HepG2 (cell line): ENCODE results near the gene COL4A6. TPM values are rescaled to one million over a fixed set of nuclear protein-coding genes. Genes with fewer than 3 reads are reported as not detected.

Experiments used
- ATAC-seq: fragments of 200-7000 bp; cut with Tn5 transposase; 3 replicates; pipeline ENCODE4 v1.9.1; 2020; ENCODE audit warnings: mild to moderate bottlenecking, moderate library complexity
- BruUV-seq: library from RNA; stranded (reverse); fragments of 400-500 nt; replicated peaks from 2 replicates; lab custom pipeline; 2021; lab: Mats Ljungman, UMichigan
- CTCF ChIA-PET: fragments of 300-600 bp; formaldehyde crosslinking; extraction: SDS; loops from one replicate; lab custom pipeline; 2021; ENCODE audit warnings: low total read pairs, inconsistent platforms, low intra/inter-chr PET ratio; lab: Yijun Ruan, JAX
- POLR2A ChIA-PET: fragments of 350-600 bp; sonication (Branson Sonifier 250); formaldehyde crosslinking; loops from one replicate; lab custom pipeline; 2020; ENCODE audit warnings: antibody characterized with exemption, inconsistent platforms; lab: Yijun Ruan, JAX
- DNase-seq: peaks from one replicate; pipeline ENCODE4 v3.0.0-alpha.2; 2015; ENCODE audit warnings: low spot score
- FAIRE-seq: peaks from 3 replicates; lab custom pipeline; 2011; peaks lifted over from hg19 to GRCh38; lab: Jason Lieb, UNC
- H2AFZ ChIP-seq: one replicate; pipeline ENCODE4 v1.6.1; 2011; ENCODE audit warnings: low read length, inconsistent platforms
- H3K27ac ChIP-seq: fragments of 300-600 bp; 3 replicates; pipeline ENCODE4 v1.8.0; 2011; ENCODE audit warnings: mixed run types, mild to moderate bottlenecking, mixed read lengths, low read length, inconsistent platforms; ENCODE audit not compliant: insufficient read depth; ENCODE audit errors: extremely low read length
- H3K27me3 ChIP-seq, 2 experiments: fragments of 200-600 bp in 1 of 2; 2 replicates in 1 of 2; 3 replicates in 1 of 2; pipeline versions ENCODE4 v1.6.0 to v1.8.0; 2011; ENCODE audit warnings: low read length in 2 of 2, mild to moderate bottlenecking in 2 of 2, moderate library complexity in 2 of 2, inconsistent platforms in 1 of 2; ENCODE audit not compliant: insufficient read depth in 2 of 2, control insufficient read depth in 1 of 2
- H3K36me3 ChIP-seq, 2 experiments: fragments of 200-600 bp in 1 of 2; replicated peaks in 1 of 2; 2 replicates in 1 of 2; 3 replicates in 1 of 2; pipeline versions ENCODE4 v1.5.1 to v1.8.0; 2011; ENCODE audit warnings: low read length in 2 of 2, inconsistent platforms in 1 of 2; ENCODE audit not compliant: insufficient read depth in 2 of 2, control insufficient read depth in 1 of 2
- H3K4me1 ChIP-seq: 2 replicates; pipeline ENCODE4 v1.5.1; 2012; ENCODE audit warnings: low read length, inconsistent platforms; ENCODE audit not compliant: insufficient read depth
- H3K4me2 ChIP-seq: 2 replicates; pipeline ENCODE4 v1.6.0; 2011; ENCODE audit warnings: low read depth, low read length, inconsistent platforms
- H3K4me3 ChIP-seq, 3 experiments: fragments of 200-600 bp in 1 of 3; sonication (generic), shearing (Covaris generic) in 1 of 3; replicated peaks in 1 of 3; 2 replicates each; pipeline ENCODE4 v1.5.1; 2011 to 2016; ENCODE audit warnings: low read length in 3 of 3, inconsistent platforms in 2 of 3, low read depth in 2 of 3, mild to moderate bottlenecking in 2 of 3, control low read depth in 1 of 3, mixed read lengths in 1 of 3; ENCODE audit not compliant: insufficient read depth in 1 of 3
- H3K79me2 ChIP-seq: one replicate; pipeline ENCODE4 v1.6.1; 2011; ENCODE audit warnings: low read length, inconsistent platforms; ENCODE audit not compliant: insufficient read depth
- H3K9ac ChIP-seq: 2 replicates; pipeline ENCODE4 v1.6.0; 2011; ENCODE audit warnings: mild to moderate bottlenecking, low read depth, low read length, inconsistent platforms; ENCODE audit not compliant: insufficient read depth
- H3K9me3 ChIP-seq: 2 replicates; pipeline ENCODE4 v1.5.1; 2012; ENCODE audit warnings: mild to moderate bottlenecking, low read length
- H4K20me1 ChIP-seq: 2 replicates; pipeline ENCODE4 v1.6.0; 2011; ENCODE audit warnings: inconsistent platforms, mild to moderate bottlenecking, low read length, moderate library complexity; ENCODE audit not compliant: insufficient read depth
- FOXP1 ChIP-seq, 2 experiments: fragments of 450-650 bp in 1 of 2; IDR thresholded peaks; 2 replicates each; pipeline ENCODE4 v1.6.1; 2017 to 2018; ENCODE audit warnings: antibody characterized with exemption in 1 of 2
- JARID2 ChIP-seq: sonication (generic); formaldehyde crosslinking; IDR thresholded peaks from 2 replicates; pipeline ENCODE4 v1.8.1; 2023; ENCODE audit warnings: missing genetic modification reagents, inconsistent platforms; ENCODE audit not compliant: insufficient replicate concordance
- RELA ChIP-seq: sonication (generic); formaldehyde crosslinking; IDR thresholded peaks from 2 replicates; pipeline ENCODE4 v1.4.0; 2020; ENCODE audit warnings: missing genetic modification reagents
- SIN3A ChIP-seq: IDR thresholded peaks from 2 replicates; pipeline ENCODE4 v1.6.1; 2011; ENCODE audit warnings: low read depth, mild to moderate bottlenecking, control low read depth, low read length, borderline replicate concordance
- TCF12 ChIP-seq, 2 experiments: fragments of 450-650 bp in 1 of 2; sonication (generic) in 1 of 2; formaldehyde crosslinking in 1 of 2; IDR thresholded peaks; 2 replicates each; pipeline versions ENCODE4 v1.6.1 to v1.8.0; 2017 to 2022; ENCODE audit warnings: antibody characterized with exemption in 1 of 2, mild to moderate bottlenecking in 1 of 2, missing genetic modification reagents in 1 of 2, moderate library complexity in 1 of 2
- ZNF460 ChIP-seq: sonication (generic); formaldehyde crosslinking; IDR thresholded peaks from 2 replicates; pipeline ENCODE4 v1.5.1; 2020; ENCODE audit warnings: missing genetic modification reagents, mild to moderate bottlenecking, borderline replicate concordance
- ZSCAN21 ChIP-seq: sonication (generic); formaldehyde crosslinking; IDR thresholded peaks from 2 replicates; pipeline ENCODE4 v1.8.0; 2022; ENCODE audit warnings: mild to moderate bottlenecking, missing genetic modification reagents, moderate library complexity, borderline replicate concordance
- WGBS: methylation state at CpG from one replicate; pipeline ENCODE4 v1.1.6; 2017; ENCODE audit warnings: low lambda C conversion rate; 5-methylcytosine and 5-hydroxymethylcytosine counted together
- in situ Hi-C: cut with HindIII; loops from 2 replicates; pipeline ENCODE4 v1.10.0; 2017; ENCODE audit warnings: low pct_unique_long_range_greater_than_20kb; ENCODE audit not compliant: extremely low pct_ligation_motif_present
- intact Hi-C: fragments of 100-400 bp; cut with micrococcal nuclease; formaldehyde crosslinking; loops from one replicate; pipeline ENCODE4 v1.10.0; 2022; ENCODE audit not compliant: unreplicated experiment
- polyA plus RNA-seq, 8 experiments: library from polyadenylated mRNA; depleted of rRNA in 3 of 8; stranded (reverse) in 7 of 8; unstranded in 1 of 8; fragments of >200 nt; fragmentation: Illumina TruSeq in 4 of 8; extraction: Trizol in 4 of 8; gene quantifications; 2 replicates each; pipeline versions ENCODE4 v1.2.1 to v1.2.3, GENCODE V29; 2011 to 2016; ENCODE audit warnings: low read depth in 4 of 8, missing spikeins in 1 of 8, mixed read lengths in 1 of 8; ENCODE audit not compliant: insufficient read depth in 1 of 8
- total RNA-seq, 5 experiments: library from RNA; depleted of rRNA; stranded (reverse); fragments of >200 nt; fragmentation: Illumina TruSeq; extraction: Trizol; gene quantifications; 2 replicates each; pipeline ENCODE4 v1.2.3, GENCODE V29; 2016; ENCODE audit warnings: low read depth in 1 of 5
- TF ChIP-seq, protein P1 (sequence below): sonication (generic); formaldehyde crosslinking; IDR thresholded peaks from 2 replicates; pipeline ENCODE4 v1.5.0; 2020; ENCODE audit warnings: missing genetic modification reagents
- TF ChIP-seq, protein P2 (sequence below): sonication (generic); formaldehyde crosslinking; IDR thresholded peaks from 2 replicates; pipeline ENCODE4 v1.8.0; 2022; ENCODE audit warnings: missing genetic modification reagents, low read depth, mild to moderate bottlenecking, borderline replicate concordance

Gene COL4A6
- total and polyA plus RNA-seq, 2 of the 13 experiments (the other 11 are each of a cell fraction or from before 2014, with no cell fraction given) = 4.5 to 8.2 TPM

DNA sequence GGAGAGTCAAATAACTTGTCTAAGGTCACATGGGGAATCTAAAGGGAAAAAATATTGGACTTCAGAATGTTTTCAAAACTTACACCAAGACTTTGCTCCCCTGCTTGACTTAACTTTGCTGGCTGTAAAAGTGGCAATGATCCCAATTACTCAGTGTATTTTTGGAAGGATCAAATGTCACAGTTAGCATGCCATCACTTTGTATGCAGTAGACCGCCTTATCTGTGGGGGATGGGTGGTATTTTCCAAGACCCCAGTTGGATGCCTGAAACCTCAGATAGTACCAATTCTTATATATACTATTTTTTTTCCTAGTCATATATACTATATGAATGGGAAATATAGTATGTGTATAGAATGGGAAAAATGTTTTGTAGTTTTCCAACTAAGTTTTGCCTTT, 53.4 kb downstream of the COL4A6 start:
- ATAC-seq (no peak), DNase-seq (no peak)
- in situ Hi-C loops = no loop called here
- no peak overlapping the region for H3K9ac ChIP-seq
- no peak overlapping the region for H3K4me2 ChIP-seq
- no peaks in the 10 kb centered on the region for H3K4me1 ChIP-seq
- 100% methylated on average over 1 of the region's 1 CpG for WGBS
- no peak overlapping the region for H3K4me3 ChIP-seq
- no peak overlapping the region for H3K27ac ChIP-seq
- BruUV-seq = no TSS peak
- H3K79me2 ChIP-seq = no peaks in the 10 kb centered on the region
- no peaks in the 10 kb centered on the region for H3K36me3 ChIP-seq
- TF ChIP-seq, protein P1, sequence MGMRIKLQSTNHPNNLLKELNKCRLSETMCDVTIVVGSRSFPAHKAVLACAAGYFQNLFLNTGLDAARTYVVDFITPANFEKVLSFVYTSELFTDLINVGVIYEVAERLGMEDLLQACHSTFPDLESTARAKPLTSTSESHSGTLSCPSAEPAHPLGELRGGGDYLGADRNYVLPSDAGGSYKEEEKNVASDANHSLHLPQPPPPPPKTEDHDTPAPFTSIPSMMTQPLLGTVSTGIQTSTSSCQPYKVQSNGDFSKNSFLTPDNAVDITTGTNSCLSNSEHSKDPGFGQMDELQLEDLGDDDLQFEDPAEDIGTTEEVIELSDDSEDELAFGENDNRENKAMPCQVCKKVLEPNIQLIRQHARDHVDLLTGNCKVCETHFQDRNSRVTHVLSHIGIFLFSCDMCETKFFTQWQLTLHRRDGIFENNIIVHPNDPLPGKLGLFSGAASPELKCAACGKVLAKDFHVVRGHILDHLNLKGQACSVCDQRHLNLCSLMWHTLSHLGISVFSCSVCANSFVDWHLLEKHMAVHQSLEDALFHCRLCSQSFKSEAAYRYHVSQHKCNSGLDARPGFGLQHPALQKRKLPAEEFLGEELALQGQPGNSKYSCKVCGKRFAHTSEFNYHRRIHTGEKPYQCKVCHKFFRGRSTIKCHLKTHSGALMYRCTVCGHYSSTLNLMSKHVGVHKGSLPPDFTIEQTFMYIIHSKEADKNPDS (CRISPR knock-in tag) = no peak
- no peak for TF ChIP-seq SIN3A
- no peak for TF ChIP-seq ZNF460
- TF ChIP-seq RELA = no peak
- TF ChIP-seq, protein P2, sequence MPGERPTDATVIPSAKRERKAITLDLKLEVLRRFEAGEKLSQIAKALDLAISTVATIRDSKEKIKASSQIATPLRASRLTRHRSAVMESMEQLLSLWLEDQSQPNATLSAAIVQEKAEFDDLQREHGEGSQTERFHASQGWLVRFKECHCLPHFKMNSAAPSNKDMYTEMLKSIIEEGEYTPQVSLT (CRISPR knock-in tag) = no peak
- TF ChIP-seq TCF12 (IDR thresholded peaks at IDR 0.05) = no peak
- TF ChIP-seq TCF12 (CRISPR knock-in tag; IDR thresholded peaks at IDR 0.05) = no peak
- no peak for TF ChIP-seq FOXP1 (IDR thresholded peaks at IDR 0.05)
- TF ChIP-seq FOXP1 (CRISPR knock-in tag; IDR thresholded peaks at IDR 0.05) = no peak
- no peak for TF ChIP-seq JARID2 (CRISPR knock-in tag)
- no peak for TF ChIP-seq ZSCAN21 (CRISPR knock-in tag)
- TF ChIP-seq, all 625 proteins: peak for 0
- H2AFZ ChIP-seq = no peak overlapping the region
- no peaks in the 10 kb centered on the region for H3K9me3 ChIP-seq
- POLR2A ChIA-PET = no interaction called here
- no peak for FAIRE-seq
- CTCF ChIA-PET = no interaction called here
- no peaks in the 10 kb centered on the region for H3K27me3 ChIP-seq
- intact Hi-C loops = no loop called here
- H4K20me1 ChIP-seq = no peaks in the 10 kb centered on the region
